Activated naive CD4-positive, alpha-beta T cell treated with anti-CD3 and anti-CD28 coated beads for 36 hours (primary cell): ENCODE measurements around the gene DIP2A. TPM values are rescaled to one million over a fixed set of nuclear protein-coding genes. Genes with fewer than 3 reads are reported as not detected.
"Not testable (repeated sequence)": the region's sequence is repeated elsewhere in the genome, so short reads cannot be mapped to it uniquely, and the experiment has no call there.

Experiments used
- CTCF ChIA-PET: fragments of 350-600 bp; sonication (Branson Sonifier 250); formaldehyde crosslinking; loops from one replicate; lab custom pipeline; 2021; ENCODE audit warnings: antibody characterized with exemption; lab: Charles Lee
- DNase-seq: peaks from one replicate; pipeline ENCODE4 v3.0.0-alpha.2; 2020
- H3K27ac Mint-ChIP-seq: one replicate; pipeline ENCODE4 v1.8.0; 2021; ENCODE audit warnings: mild to moderate bottlenecking, mixed read lengths
- H3K27me3 Mint-ChIP-seq: one replicate; pipeline ENCODE4 v1.8.0; 2021; ENCODE audit warnings: low read depth, mixed read lengths
- H3K36me3 Mint-ChIP-seq: one replicate; pipeline ENCODE4 v1.8.0; 2021; ENCODE audit warnings: low read depth, mixed read lengths
- H3K4me1 Mint-ChIP-seq: one replicate; pipeline ENCODE4 v1.8.0; 2021; ENCODE audit warnings: low read depth, mixed read lengths
- H3K4me3 Mint-ChIP-seq: one replicate; pipeline ENCODE4 v1.8.0; 2021; ENCODE audit warnings: mild to moderate bottlenecking, moderate library complexity, mixed read lengths
- H3K9me3 Mint-ChIP-seq: one replicate; pipeline ENCODE4 v1.8.0; 2021; ENCODE audit warnings: mixed read lengths
- intact Hi-C: fragments of 100-400 bp; cut with micrococcal nuclease; formaldehyde crosslinking; loops from one replicate; pipeline ENCODE4 v1.15.1; 2023
- total RNA-seq, 2 experiments: library from RNA; stranded (reverse); gene quantifications; one replicate each; pipeline ENCODE4 v1.2.3, GENCODE V29; 2021

DIP2A gene
- total RNA-seq, 2 experiments from 2014 or later, result 31.4 to 32.7 TPM

GRCh38 chr21:46439906-46440305, 18.8 kb upstream of the DIP2A start:
- Mint-ChIP-seq H3K4me1 (no peaks in the 10 kb centered on the region), H3K27me3 (no peaks in the 10 kb centered on the region), H3K9me3 (no peaks in the 10 kb centered on the region), H3K4me3 (no peak overlapping the region), H3K27ac (no peak overlapping the region), H3K36me3 (peaks cover 27% of the 10 kb centered on the region)
- intact Hi-C loops, result no loop called here
- DNase-seq, result no peak
- CTCF ChIA-PET, result no interaction called here

- Mint-ChIP-seq H3K27me3 (no peaks in the 10 kb centered on the region), H3K4me3 (no peak overlapping the region), H3K4me1 (no peaks in the 10 kb centered on the region), H3K36me3 (peaks cover 30% of the 10 kb centered on the region), H3K9me3 (no peaks in the 10 kb centered on the region), H3K27ac (no peak overlapping the region)
- intact Hi-C loops, result no loop called here
- DNase-seq, result no peak
- CTCF ChIA-PET, result no interaction called here
Observed at GRCh38 chr21:46441331-46441730, 17.4 kb upstream of the DIP2A start.

GRCh38 chr21:46441961-46442498, 16.7 kb upstream of the DIP2A start:
- CTCF ChIA-PET, result interaction anchor here (0.6 kb wide), 1 partner anchor 84 kb away, joined by 3 read pairs; no protein-coding TSS in a partner anchor
- no peaks in the 10 kb centered on the region for H3K4me1 Mint-ChIP-seq
- intact Hi-C loops, result no loop called here
- no peaks in the 10 kb centered on the region for H3K9me3 Mint-ChIP-seq
- no peak overlapping the region for H3K27ac Mint-ChIP-seq
- DNase-seq, result no peak
- H3K36me3 Mint-ChIP-seq, result peaks cover 31% of the 10 kb centered on the region
- H3K27me3 Mint-ChIP-seq, result no peaks in the 10 kb centered on the region
- H3K4me3 Mint-ChIP-seq, result no peak overlapping the region

- Mint-ChIP-seq H3K4me1 (peaks cover 2% of the 10 kb centered on the region), H3K4me3 (no peak overlapping the region), H3K9me3 (no peaks in the 10 kb centered on the region), H3K27ac (no peak overlapping the region), H3K36me3 (peaks cover 31% of the 10 kb centered on the region), H3K27me3 (no peaks in the 10 kb centered on the region)
- CTCF ChIA-PET, result interaction anchor here (0.6 kb wide), 1 partner anchor 85 kb away, joined by 3 read pairs; no protein-coding TSS in a partner anchor
- intact Hi-C loops, result no loop called here
- DNase-seq, result no peak
Observed at GRCh38 chr21:46442938-46443337, 15.8 kb upstream of the DIP2A start.

GRCh38 chr21:46443910-46444309, 14.8 kb upstream of the DIP2A start:
- intact Hi-C loops, result no loop called here
- CTCF ChIA-PET, result no interaction called here
- DNase-seq, result no peak
- Mint-ChIP-seq H3K36me3 (peaks cover 39% of the 10 kb centered on the region), H3K27me3 (no peaks in the 10 kb centered on the region), H3K4me1 (peaks cover 2% of the 10 kb centered on the region), H3K4me3 (no peak overlapping the region), H3K27ac (no peak overlapping the region), H3K9me3 (peaks cover 5% of the 10 kb centered on the region)

GRCh38 chr21:46448108-46448507, 10.6 kb upstream of the DIP2A start:
- intact Hi-C loops, result no loop called here

GRCh38 chr21:46448855-46449254, 9.8 kb upstream of the DIP2A start:
- H3K36me3 Mint-ChIP-seq, result peaks cover 33% of the 10 kb centered on the region
- CTCF ChIA-PET, H3K4me1 Mint-ChIP-seq, H3K4me3 Mint-ChIP-seq, DNase-seq, H3K9me3 Mint-ChIP-seq, intact Hi-C loops, H3K27me3 Mint-ChIP-seq, H3K27ac Mint-ChIP-seq: not testable (repeated sequence)

More at GRCh38 chr21:46448108-46448507, 10.6 kb upstream of the DIP2A start:
- no peak overlapping the region for H3K27ac Mint-ChIP-seq
- no peak for DNase-seq
- peaks cover 5% of the 10 kb centered on the region for H3K9me3 Mint-ChIP-seq
- H3K27me3 Mint-ChIP-seq, result no peaks in the 10 kb centered on the region
- CTCF ChIA-PET, result no interaction called here
- H3K4me1 Mint-ChIP-seq, result peaks cover 4% of the 10 kb centered on the region
- H3K36me3 Mint-ChIP-seq, result peaks cover 32% of the 10 kb centered on the region
- H3K4me3 Mint-ChIP-seq, result no peak overlapping the region

GRCh38 chr21:46452710-46453109, 6.0 kb upstream of the DIP2A start:
- Mint-ChIP-seq H3K27ac (no peak overlapping the region), H3K4me1 (peaks cover 28% of the 10 kb centered on the region), H3K4me3 (no peak overlapping the region), H3K36me3 (peaks cover 26% of the 10 kb centered on the region), H3K9me3 (peaks cover 5% of the 10 kb centered on the region), H3K27me3 (no peaks in the 10 kb centered on the region)
- CTCF ChIA-PET, result interaction anchor here (0.9 kb wide), 1 partner anchor 18 kb away, joined by 3 read pairs; no protein-coding TSS in a partner anchor
- DNase-seq, result no peak
- intact Hi-C loops, result no loop called here

- H3K27me3 Mint-ChIP-seq, result no peaks in the 10 kb centered on the region
- H3K4me3 Mint-ChIP-seq, result no peak overlapping the region
- no peak overlapping the region for H3K27ac Mint-ChIP-seq
- DNase-seq, result no peak
- no peaks in the 10 kb centered on the region for H3K9me3 Mint-ChIP-seq
- H3K36me3 Mint-ChIP-seq, result peaks cover 16% of the 10 kb centered on the region
- intact Hi-C loops, result no loop called here
- peaks cover 29% of the 10 kb centered on the region for H3K4me1 Mint-ChIP-seq
- CTCF ChIA-PET, result interaction anchor here (1.5 kb wide), 1 partner anchor 129 kb away, joined by 3 read pairs; no protein-coding TSS in a partner anchor
Observed at GRCh38 chr21:46454142-46454541, 4.5 kb upstream of the DIP2A start.

- intact Hi-C loops, result loop anchor here (5.0 kb wide), 2 partner anchors 97 to 483 kb away; no protein-coding TSS in a partner anchor
- CTCF ChIA-PET, result interaction anchor here (1.5 kb wide), 1 partner anchor 130 kb away, joined by 3 read pairs; no protein-coding TSS in a partner anchor
- H3K4me1 Mint-ChIP-seq, result peaks cover 32% of the 10 kb centered on the region
Observed at GRCh38 chr21:46454634-46455390, 3.9 kb upstream of the DIP2A start.

GRCh38 chr21:46455575-46456385, 2.9 kb upstream of the DIP2A start:
- CTCF ChIA-PET, result no interaction called here
- no peaks in the 10 kb centered on the region for H3K9me3 Mint-ChIP-seq
- H3K4me1 Mint-ChIP-seq, result peaks cover 32% of the 10 kb centered on the region
- H3K27ac Mint-ChIP-seq, result no peak overlapping the region
- intact Hi-C loops, result loop anchor here (5.0 kb wide), 2 partner anchors 97 to 483 kb away; no protein-coding TSS in a partner anchor
- peaks cover 7% of the 10 kb centered on the region for H3K36me3 Mint-ChIP-seq
- no peak for DNase-seq
- H3K4me3 Mint-ChIP-seq, result no peak overlapping the region
- H3K27me3 Mint-ChIP-seq, result no peaks in the 10 kb centered on the region

More at GRCh38 chr21:46454634-46455390, 3.9 kb upstream of the DIP2A start:
- Mint-ChIP-seq H3K9me3 (no peaks in the 10 kb centered on the region), H3K4me3 (no peak overlapping the region), H3K36me3 (peaks cover 15% of the 10 kb centered on the region), H3K27me3 (no peaks in the 10 kb centered on the region), H3K27ac (no peak overlapping the region)
- DNase-seq, result no peak

GRCh38 chr21:46456750-46457149, 1.9 kb upstream of the DIP2A start:
- Mint-ChIP-seq H3K4me3 (peak overlapping the region; percentile 0), H3K27me3 (no peaks in the 10 kb centered on the region), H3K4me1 (peaks cover 34% of the 10 kb centered on the region), H3K36me3 (peaks cover 7% of the 10 kb centered on the region), H3K9me3 (no peaks in the 10 kb centered on the region), H3K27ac (no peak overlapping the region)
- intact Hi-C loops, result loop anchor here (5.0 kb wide), 2 partner anchors 96 to 484 kb away; no protein-coding TSS in a partner anchor
- CTCF ChIA-PET, result no interaction called here
- DNase-seq, result no peak
